H1 (cell line): ENCODE results near the gene ITGA6. TPM values are rescaled to one million over a fixed set of nuclear protein-coding genes. Genes with fewer than 3 reads are reported as not detected.

Experiments used
- CTCF ChIA-PET: fragments of 300-600 bp; sonication (Branson Sonifier 250); formaldehyde crosslinking; loops from one replicate; lab custom pipeline; 2021; ENCODE audit not compliant: partially characterized antibody; lab: Charles Lee
- POLR2A ChIA-PET: fragments of 300-600 bp; sonication (Branson Sonifier 250); formaldehyde crosslinking; loops from one replicate; lab custom pipeline; 2021; ENCODE audit warnings: inconsistent platforms; ENCODE audit not compliant: partially characterized antibody; lab: Charles Lee
- DNase-seq, 2 experiments: peaks; one replicate each; pipeline versions ENCODE4 v3.0.0 to v3.0.0-alpha.2; 2010 to 2022; ENCODE audit warnings: low spot score in 2 of 2, low read depth in 1 of 2, mixed read lengths in 1 of 2
- FAIRE-seq: peaks from 2 replicates; lab custom pipeline; 2011; peaks lifted over from hg19 to GRCh38; lab: Jason Lieb, UNC
- H2AFZ ChIP-seq: 2 replicates; pipeline ENCODE4 v1.8.1; 2012; ENCODE audit warnings: low read length, inconsistent platforms
- H2AK5ac ChIP-seq: 2 replicates; pipeline ENCODE4 v1.6.1; 2013; ENCODE audit warnings: low read depth, low read length
- H2BK120ac ChIP-seq: replicated peaks from 2 replicates; pipeline ENCODE3; 2013; ENCODE audit warnings: low read depth, low read length, inconsistent platforms
- H2BK12ac ChIP-seq: 2 replicates; pipeline ENCODE4 v1.6.1; 2013; ENCODE audit warnings: low read depth, low read length
- H2BK15ac ChIP-seq: 2 replicates; pipeline ENCODE4 v1.6.1; 2013; ENCODE audit warnings: low read length
- H2BK20ac ChIP-seq: 2 replicates; pipeline ENCODE4 v1.6.1; 2013; ENCODE audit warnings: low read length
- H2BK5ac ChIP-seq: 2 replicates; pipeline ENCODE4 v1.6.1; 2013; ENCODE audit warnings: low read depth, low read length
- H3K14ac ChIP-seq: 2 replicates; pipeline ENCODE4 v1.6.1; 2013; ENCODE audit warnings: inconsistent platforms; ENCODE audit not compliant: insufficient read length
- H3K18ac ChIP-seq: 2 replicates; pipeline ENCODE4 v1.6.1; 2013; ENCODE audit warnings: low read length; ENCODE audit errors: extremely low read depth
- H3K23ac ChIP-seq: 2 replicates; pipeline ENCODE4 v1.6.1; 2013; ENCODE audit warnings: inconsistent platforms; ENCODE audit not compliant: insufficient read length
- H3K23me2 ChIP-seq: 2 replicates; pipeline ENCODE4 v1.6.1; 2013; ENCODE audit warnings: low read depth, low read length
- H3K27ac ChIP-seq: 2 replicates; pipeline ENCODE4 v1.6.1; 2011; ENCODE audit warnings: low read depth, low read length, inconsistent platforms
- H3K27me3 ChIP-seq, 4 experiments: replicated peaks in 1 of 4; 1 replicate in 1 of 4; 2 replicates in 3 of 4; pipeline versions ENCODE4 v1.6.1 to v1.8.1; 2011 to 2013; ENCODE audit warnings: low read length in 3 of 4, mild to moderate bottlenecking in 3 of 4, inconsistent platforms in 2 of 4, mixed read lengths in 2 of 4, moderate library complexity in 1 of 4; ENCODE audit not compliant: control insufficient read depth in 3 of 4, insufficient read depth in 3 of 4; ENCODE audit errors: extremely low read depth in 1 of 4
- H3K36me3 ChIP-seq, 4 experiments: 2 replicates each; pipeline versions ENCODE4 v1.6.1 to v1.8.1; 2011 to 2013; ENCODE audit warnings: mild to moderate bottlenecking in 4 of 4, low read length in 3 of 4, moderate library complexity in 2 of 4, control low read depth in 1 of 4, inconsistent platforms in 1 of 4; ENCODE audit not compliant: insufficient read depth in 4 of 4, control insufficient read depth in 2 of 4
- H3K4ac ChIP-seq: replicated peaks from 2 replicates; pipeline ENCODE3; 2013; ENCODE audit warnings: low read length, low read depth, mixed read lengths, inconsistent platforms; ENCODE audit not compliant: insufficient read length
- H3K4me1 ChIP-seq, 4 experiments: replicated peaks in 1 of 4; 1 replicate in 1 of 4; 2 replicates in 3 of 4; pipeline versions ENCODE4 v1.6.1 to v1.8.1; 2011 to 2013; ENCODE audit warnings: low read length in 3 of 4, inconsistent platforms in 2 of 4, mixed read lengths in 1 of 4; ENCODE audit not compliant: insufficient read depth in 4 of 4, control insufficient read depth in 3 of 4
- H3K4me2 ChIP-seq, 2 experiments: 2 replicates each; pipeline versions ENCODE4 v1.6.1 to v1.8.1; 2011 to 2013; ENCODE audit warnings: low read depth in 2 of 2, low read length in 2 of 2, control low read depth in 1 of 2, inconsistent platforms in 1 of 2, mild to moderate bottlenecking in 1 of 2; ENCODE audit not compliant: insufficient read depth in 1 of 2
- H3K4me3 ChIP-seq, 4 experiments: fragments of 200-600, 300-600 bp in 1 of 4; sonication (generic), shearing (Covaris generic), sonication (Bioruptor Twin) in 1 of 4; 2 replicates each; pipeline versions ENCODE4 v1.5.1 to v1.8.1; 2011 to 2016; ENCODE audit warnings: low read length in 4 of 4, low read depth in 3 of 4, control low read depth in 2 of 4, inconsistent platforms in 2 of 4, mild to moderate bottlenecking in 2 of 4, mixed read lengths in 1 of 4, moderate library complexity in 1 of 4; ENCODE audit not compliant: insufficient read depth in 2 of 4; ENCODE audit errors: extremely low read depth in 1 of 4
- H3K56ac ChIP-seq: replicated peaks from 2 replicates; pipeline ENCODE3; 2013; ENCODE audit warnings: low read depth, mild to moderate bottlenecking, mixed read lengths, low read length, inconsistent platforms; ENCODE audit not compliant: insufficient read length
- H3K79me1 ChIP-seq: 2 replicates; pipeline ENCODE4 v1.6.1; 2013; ENCODE audit warnings: low read depth, low read length, control low read depth
- H3K79me2 ChIP-seq, 2 experiments: 2 replicates each; pipeline versions ENCODE4 v1.6.1 to v1.8.1; 2012 to 2013; ENCODE audit warnings: low read length in 2 of 2, mild to moderate bottlenecking in 2 of 2, inconsistent platforms in 1 of 2; ENCODE audit not compliant: insufficient read depth in 2 of 2, control insufficient read depth in 1 of 2
- H3K9ac ChIP-seq, 4 experiments: replicated peaks in 1 of 4; 1 replicate in 1 of 4; 2 replicates in 3 of 4; pipeline versions ENCODE4 v1.6.1 to v1.8.1; 2011 to 2013; ENCODE audit warnings: low read depth in 3 of 4, low read length in 3 of 4, control low read depth in 2 of 4, mild to moderate bottlenecking in 2 of 4, moderate library complexity in 2 of 4, inconsistent platforms in 1 of 4; ENCODE audit errors: extremely low read depth in 1 of 4
- H3K9me3 ChIP-seq, 2 experiments: 2 replicates each; pipeline versions ENCODE4 v1.6.1 to v1.8.1; 2012 to 2013; ENCODE audit warnings: mild to moderate bottlenecking in 2 of 2, moderate library complexity in 2 of 2, control low read depth in 1 of 2, inconsistent platforms in 1 of 2, low read depth in 1 of 2, low read length in 1 of 2, mixed read lengths in 1 of 2; ENCODE audit not compliant: insufficient read depth in 2 of 2
- H4K20me1 ChIP-seq, 2 experiments: replicated peaks in 1 of 2; 2 replicates each; pipeline versions ENCODE3 to v1.8.1; 2011 to 2013; ENCODE audit warnings: inconsistent platforms in 2 of 2, low read length in 2 of 2, mild to moderate bottlenecking in 1 of 2; ENCODE audit not compliant: insufficient read depth in 2 of 2, control insufficient read depth in 1 of 2
- H4K5ac ChIP-seq: 2 replicates; pipeline ENCODE4 v1.6.1; 2013; ENCODE audit warnings: low read length, low read depth, mixed read lengths, inconsistent platforms; ENCODE audit not compliant: insufficient read length
- H4K8ac ChIP-seq: 2 replicates; pipeline ENCODE4 v1.8.0; 2013; ENCODE audit warnings: mild to moderate bottlenecking, moderate library complexity, low read length, inconsistent platforms; ENCODE audit not compliant: insufficient read depth; ENCODE audit errors: extremely low read depth
- H4K91ac ChIP-seq: replicated peaks from 2 replicates; pipeline ENCODE3; 2013; ENCODE audit warnings: low read length, mixed read lengths, inconsistent platforms; ENCODE audit not compliant: insufficient read length
- BCL11A ChIP-seq, 2 experiments: IDR thresholded peaks; one replicate each; pipeline ENCODE4 v1.6.1; 2011; ENCODE audit warnings: low read depth in 2 of 2, low read length in 2 of 2, mild to moderate bottlenecking in 2 of 2
- CHD1 ChIP-seq: IDR thresholded peaks from 2 replicates; pipeline ENCODE4 v1.6.1; 2012; ENCODE audit warnings: low read depth, low read length, improper control_type of control experiment
- FOSL1 ChIP-seq: IDR thresholded peaks from 2 replicates; pipeline ENCODE4 v1.6.1; 2011; ENCODE audit warnings: mild to moderate bottlenecking, low read depth, low read length, moderate library complexity; ENCODE audit not compliant: insufficient read depth
- JUND ChIP-seq: IDR thresholded peaks from 2 replicates; pipeline ENCODE4 v1.6.1; 2011; ENCODE audit warnings: mild to moderate bottlenecking, improper control_type of control experiment, low read length
- POLR2AphosphoS5 ChIP-seq: IDR thresholded peaks from 2 replicates; pipeline ENCODE4 v1.6.1; 2011; ENCODE audit warnings: low read depth, low read length
- POU5F1 ChIP-seq: IDR thresholded peaks from 2 replicates; pipeline ENCODE4 v1.6.1; 2011; ENCODE audit warnings: low read depth, mild to moderate bottlenecking, low read length, moderate library complexity
- TAF1 ChIP-seq: IDR thresholded peaks from 2 replicates; pipeline ENCODE4 v1.6.1; 2011; ENCODE audit warnings: mild to moderate bottlenecking, low read depth, low read length
- WGBS, 2 experiments: shearing (Covaris generic) in 1 of 2; methylation state at CpG; one replicate each; pipeline versions ENCODE4 v1.1.6 to v1.1.7; 2013 to 2015; ENCODE audit warnings: low lambda C conversion rate in 2 of 2, mixed read lengths in 2 of 2, inconsistent platforms in 1 of 2, low coverage in 1 of 2, missing lambda C conversion rate in 1 of 2; ENCODE audit not compliant: insufficient replicate concordance in 2 of 2, insufficient coverage in 1 of 2, insufficient read length in 1 of 2; ENCODE audit errors: extremely low coverage in 1 of 2, missing lambda C conversion rate in 1 of 2; 5-methylcytosine and 5-hydroxymethylcytosine counted together
- polyA plus RNA-seq, 7 experiments: library from polyadenylated mRNA; depleted of rRNA in 3 of 7; stranded (reverse) in 5 of 7; unstranded in 2 of 7; fragments of >200 nt in 5 of 7; fragments of 200-250 nt in 2 of 7; gene quantifications; 1 replicate in 5 of 7; 2 replicates in 1 of 7; 4 replicates in 1 of 7; pipeline versions ENCODE4 v1.2.1 to v1.2.3, GENCODE V29; 2011 to 2013; ENCODE audit warnings: missing spikeins in 2 of 7, mixed read lengths in 2 of 7
- total RNA-seq: library from RNA; stranded (reverse); fragmentation: NEBNext Ultra II Directional; extraction: Animal tissue kit (Norgen Biotek cat#: 25700); gene quantifications from 2 replicates; pipeline ENCODE4 v1.2.1, GENCODE V29; 2021

The ITGA6 gene
- total and polyA plus RNA-seq, 2 of the 8 experiments (the other 6 are each of a cell fraction or from before 2014, with no cell fraction given): 26.9 to 118 TPM

- H2BK15ac ChIP-seq: no peak overlapping the region
- no peak overlapping the region for H2BK20ac ChIP-seq
- H4K20me1 ChIP-seq: no peaks in the 10 kb centered on the region
- H3K79me1 ChIP-seq: no peaks in the 10 kb centered on the region
- H3K14ac ChIP-seq: no peak overlapping the region
- WGBS, 2 experiments: 95% methylated on average over 1 of the region's 1 CpG; no CpG with 5 or more reads in 1 of the 2 experiments
- H2BK120ac ChIP-seq: no peak overlapping the region
- no peaks in the 10 kb centered on the region for H3K23me2 ChIP-seq
- no peak overlapping the region for H4K91ac ChIP-seq
- H3K9ac ChIP-seq: no peak overlapping the region; a peak in 1 of 7 replicates
- no peak overlapping the region for H2AK5ac ChIP-seq
- no peak for FAIRE-seq
- no peaks in the 10 kb centered on the region for H3K79me2 ChIP-seq
- no peaks in the 10 kb centered on the region for H3K9me3 ChIP-seq
- H3K27me3 ChIP-seq: no peaks in the 10 kb centered on the region
- no peak overlapping the region for H2BK5ac ChIP-seq
- H3K23ac ChIP-seq: no peak overlapping the region
- POLR2A ChIA-PET: interaction anchor here (1.3 kb wide), 1 partner anchor 26 kb away, joined by 4 read pairs; the partner anchor contains the start of gene ITGA6
- H3K4ac ChIP-seq: no peak overlapping the region
- no peak for DNase-seq
- no peaks in the 10 kb centered on the region for H3K4me1 ChIP-seq
- H3K4me3 ChIP-seq: no peak overlapping the region
- TF ChIP-seq JUND: no peak
- no peak for TF ChIP-seq BCL11A (IDR thresholded peaks at IDR 0.05; ENCODE audit: low read depth in 2 of 2, low read length in 2 of 2)
- TF ChIP-seq POLR2AphosphoS5: no peak
- no peak for TF ChIP-seq POU5F1
- TF ChIP-seq CHD1: no peak
- no peak for TF ChIP-seq FOSL1
- no peak for TF ChIP-seq TAF1
- TF ChIP-seq, all 59 proteins: peak for 0
- no peak overlapping the region for H3K56ac ChIP-seq
- H4K5ac ChIP-seq: no peak overlapping the region
- H4K8ac ChIP-seq: no peak overlapping the region
- H3K4me2 ChIP-seq: no peak overlapping the region
- H3K36me3 ChIP-seq: no peaks in the 10 kb centered on the region
- CTCF ChIA-PET: no interaction called here
- H3K18ac ChIP-seq: no peak overlapping the region
- 0 out of 2 replicates have a peak overlapping the region, but pooled peaks have one; percentile 55 for H2BK12ac ChIP-seq
- H2AFZ ChIP-seq: no peak overlapping the region
- H3K27ac ChIP-seq: no peak overlapping the region
Observed at GRCh38 chr2:172402198-172402597, 25.2 kb upstream of the ITGA6 start.
